HPDE6-E6E7 (cell line): Measurements from ENCODE around the gene GCSH.

ENCODE experiments used
- DNase-seq: peaks from one replicate; pipeline ENCODE4 v3.0.0; 2011; ENCODE audit warnings: missing footprints; ENCODE audit errors: extremely low spot score

GCSH gene

DNA sequence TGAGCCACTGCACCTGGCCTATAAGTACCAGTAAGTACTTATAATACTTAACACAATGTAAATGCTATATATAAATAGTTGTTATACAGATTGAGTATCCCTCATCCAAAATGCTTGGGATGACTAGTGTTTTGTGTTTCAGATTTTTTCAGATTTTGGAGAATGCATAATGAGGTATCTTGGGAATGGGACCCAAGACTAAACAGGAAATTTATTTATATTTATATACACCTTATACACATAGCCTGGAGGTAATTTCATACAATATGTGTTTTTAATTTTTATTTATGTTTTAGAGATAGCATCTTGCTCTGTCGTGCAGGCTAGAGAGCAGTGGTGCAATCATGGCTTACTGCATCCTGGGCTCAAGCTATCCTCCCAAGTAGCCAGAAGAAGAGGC, 9.8 kb upstream of the GCSH start:
- DNase-seq = no peak

DNA sequence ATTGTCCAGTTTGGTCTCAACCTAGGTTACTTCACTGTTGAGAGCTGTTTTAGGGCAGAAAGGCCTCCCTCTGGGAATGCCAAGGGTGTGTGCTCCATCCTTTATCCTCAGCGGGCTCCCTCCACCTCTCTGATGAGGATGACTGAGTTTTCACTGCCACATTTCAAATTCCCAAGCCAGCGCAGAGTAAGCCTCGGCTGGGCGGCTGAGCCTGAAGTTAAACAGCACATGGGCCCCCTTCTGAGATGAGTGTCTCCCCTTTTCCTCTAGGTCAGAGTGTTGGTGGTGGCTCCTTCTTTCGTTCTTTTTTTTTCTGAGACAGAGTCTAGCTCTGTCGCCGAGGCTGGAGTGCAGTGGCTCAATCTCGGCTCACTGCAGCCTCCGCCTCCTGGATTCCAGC, 5.5 kb upstream of the GCSH start:
- DNase-seq = no peak

DNA sequence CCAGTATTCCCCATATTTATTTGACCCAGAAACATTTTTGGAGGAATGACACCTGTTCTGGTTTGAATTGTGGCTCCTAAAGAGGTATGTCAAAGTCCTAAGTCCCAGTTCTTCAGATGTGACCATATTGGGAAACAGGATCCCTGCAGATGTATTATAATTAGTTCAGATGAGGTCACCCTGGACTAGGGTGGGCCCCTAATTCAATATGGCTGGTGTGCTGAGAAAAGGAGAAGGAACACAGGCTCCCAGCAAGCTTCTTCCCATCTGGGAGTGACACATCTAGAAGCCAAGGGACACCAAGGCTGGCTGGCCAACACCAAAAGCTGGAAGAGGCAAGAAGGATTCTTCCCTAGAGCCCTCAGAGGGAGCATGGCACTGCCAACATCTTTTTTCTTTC, 3.8 kb upstream of the GCSH start:
- DNase-seq = no peak

DNA sequence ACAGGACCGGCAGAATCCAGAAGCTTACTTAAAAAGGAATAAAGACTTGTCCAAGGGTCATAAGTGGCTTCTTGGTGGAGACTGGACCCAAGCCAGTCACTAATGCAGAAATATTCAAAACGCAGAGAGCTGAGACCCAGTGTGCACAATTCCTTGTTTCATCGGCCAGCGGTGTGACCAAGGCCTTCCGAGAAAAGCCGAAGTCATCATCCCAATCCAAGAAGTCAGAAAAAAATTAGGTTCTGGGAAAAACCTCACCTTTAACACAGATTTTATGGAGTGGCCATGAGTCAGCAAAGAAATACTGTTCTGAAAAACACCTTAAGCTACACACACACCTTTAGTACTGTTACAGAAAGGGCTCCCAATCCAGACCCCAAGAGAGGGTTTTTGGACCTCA, 1.0 kb upstream of the GCSH start:
- no peak for DNase-seq

DNA sequence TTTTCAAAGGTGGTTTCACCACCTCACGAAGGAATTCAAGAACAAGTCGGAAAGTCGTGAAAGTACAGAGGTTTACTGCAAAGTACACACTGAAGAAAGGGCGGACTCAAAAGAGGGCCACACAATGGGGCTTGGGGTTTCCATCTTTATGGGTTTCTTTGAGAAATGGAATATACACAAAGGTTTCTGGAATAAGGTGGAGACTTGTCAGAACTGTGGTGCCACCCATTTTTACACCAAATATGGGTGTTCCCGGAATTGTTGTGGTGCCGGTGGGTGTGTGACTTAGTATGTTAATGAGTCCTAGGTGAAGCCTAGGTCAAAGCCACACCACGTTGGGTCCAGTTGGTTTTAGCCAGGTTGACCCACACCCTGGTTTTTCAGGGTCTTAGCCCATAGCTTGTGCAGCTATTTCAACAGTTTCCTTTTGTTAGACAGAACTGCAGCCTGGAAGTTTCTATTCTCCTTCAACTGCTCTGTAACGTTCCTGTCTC, 567 bp upstream of the GCSH start:
- no peak for DNase-seq

DNA sequence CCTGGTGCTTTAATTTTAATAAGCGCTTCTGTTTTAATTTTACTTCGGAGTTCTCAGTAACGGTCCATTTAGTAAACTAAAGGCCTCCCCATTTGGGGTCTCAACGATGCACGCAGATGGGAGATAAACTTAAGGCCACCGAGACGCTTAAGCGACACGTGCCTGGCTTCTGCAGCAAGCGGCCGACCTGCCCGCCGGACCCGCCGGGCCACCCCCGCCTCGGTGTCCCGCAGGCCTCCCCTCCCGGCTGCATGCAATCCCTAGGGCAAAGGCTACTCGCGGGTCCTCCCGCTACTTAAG, 592 bp downstream of the GCSH start:
- no peak for DNase-seq

DNA sequence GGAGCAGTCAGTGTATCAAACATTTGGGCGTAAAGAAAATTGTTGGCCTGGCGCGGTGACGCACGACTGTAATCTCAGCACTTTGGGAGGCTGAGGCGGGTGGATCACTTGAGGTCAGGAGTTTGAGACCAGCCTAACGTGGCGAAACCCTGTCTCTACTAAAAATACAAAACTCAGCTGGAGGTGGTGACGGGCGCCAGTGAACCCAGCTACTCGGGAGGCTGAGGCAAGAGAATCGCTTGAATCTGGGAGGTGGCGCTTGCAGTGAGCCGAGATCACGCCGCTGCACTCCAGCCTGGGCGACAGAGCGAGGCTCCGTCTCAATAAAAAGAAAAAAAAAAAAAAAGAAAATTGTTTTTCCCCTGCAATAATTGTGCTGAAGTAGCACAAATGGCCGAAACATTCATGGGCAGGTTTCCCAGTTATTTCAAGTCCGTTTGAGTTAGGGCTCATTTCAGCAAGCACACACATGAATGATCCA, 1.4 kb downstream of the GCSH start:
- no peak for DNase-seq

DNA sequence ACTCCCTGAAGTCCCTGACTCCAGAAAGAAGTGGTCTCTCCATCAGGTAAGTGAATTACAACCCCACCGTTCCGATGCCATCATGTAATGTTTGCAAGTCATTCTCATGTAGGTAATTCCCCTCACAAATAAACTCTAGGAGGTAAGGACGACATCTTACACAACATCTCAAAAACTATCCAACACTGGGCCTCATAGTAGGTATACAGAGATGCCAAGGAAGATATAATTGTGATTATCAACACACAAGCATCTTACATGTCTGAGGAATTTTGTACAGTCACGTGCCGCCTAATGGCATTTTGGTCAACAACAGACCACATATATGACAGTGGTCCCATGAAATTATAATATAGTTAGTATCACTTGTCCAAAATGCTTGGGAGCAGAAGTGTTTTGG, 7.4 kb downstream of the GCSH start:
- no peak for DNase-seq

DNA sequence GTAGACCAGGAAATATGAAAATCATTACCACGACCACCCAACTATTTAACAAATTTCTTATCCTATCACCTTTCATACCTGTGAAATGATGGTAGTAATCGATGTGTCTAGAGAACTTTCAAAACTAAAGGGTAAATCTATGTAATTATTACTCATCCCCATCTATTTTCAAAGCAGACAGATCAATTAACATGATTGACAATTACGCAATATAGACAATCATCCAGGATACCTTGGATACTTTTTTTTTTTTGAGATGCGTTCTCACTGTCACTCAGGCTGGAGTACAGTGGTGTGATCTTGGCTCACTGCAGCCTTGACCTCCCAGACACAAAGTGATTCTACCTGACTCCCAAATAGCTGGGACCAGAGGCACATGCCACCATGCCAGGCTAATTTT, 15.2 kb downstream of the GCSH start:
- no peak for DNase-seq

DNA sequence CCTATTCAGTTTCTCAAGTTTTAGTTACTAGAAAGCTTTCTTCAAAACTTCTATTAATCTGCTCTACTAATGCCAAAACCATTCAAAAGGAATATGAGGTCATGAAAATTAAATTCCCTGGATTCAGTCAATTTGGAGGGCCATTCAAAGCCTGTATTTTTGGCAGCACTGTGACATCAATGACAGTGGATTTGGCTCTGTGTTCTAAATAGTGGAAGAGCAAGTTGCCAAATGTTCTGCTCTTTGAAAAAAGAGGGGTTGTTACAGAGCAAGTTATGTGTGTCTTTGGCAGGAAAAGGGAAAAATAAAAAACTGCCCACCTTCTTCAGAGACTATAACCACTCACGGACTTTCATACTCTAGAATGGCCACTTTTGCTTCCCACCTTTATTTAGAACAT, 16.0 kb downstream of the GCSH start:
- DNase-seq = no peak

DNA sequence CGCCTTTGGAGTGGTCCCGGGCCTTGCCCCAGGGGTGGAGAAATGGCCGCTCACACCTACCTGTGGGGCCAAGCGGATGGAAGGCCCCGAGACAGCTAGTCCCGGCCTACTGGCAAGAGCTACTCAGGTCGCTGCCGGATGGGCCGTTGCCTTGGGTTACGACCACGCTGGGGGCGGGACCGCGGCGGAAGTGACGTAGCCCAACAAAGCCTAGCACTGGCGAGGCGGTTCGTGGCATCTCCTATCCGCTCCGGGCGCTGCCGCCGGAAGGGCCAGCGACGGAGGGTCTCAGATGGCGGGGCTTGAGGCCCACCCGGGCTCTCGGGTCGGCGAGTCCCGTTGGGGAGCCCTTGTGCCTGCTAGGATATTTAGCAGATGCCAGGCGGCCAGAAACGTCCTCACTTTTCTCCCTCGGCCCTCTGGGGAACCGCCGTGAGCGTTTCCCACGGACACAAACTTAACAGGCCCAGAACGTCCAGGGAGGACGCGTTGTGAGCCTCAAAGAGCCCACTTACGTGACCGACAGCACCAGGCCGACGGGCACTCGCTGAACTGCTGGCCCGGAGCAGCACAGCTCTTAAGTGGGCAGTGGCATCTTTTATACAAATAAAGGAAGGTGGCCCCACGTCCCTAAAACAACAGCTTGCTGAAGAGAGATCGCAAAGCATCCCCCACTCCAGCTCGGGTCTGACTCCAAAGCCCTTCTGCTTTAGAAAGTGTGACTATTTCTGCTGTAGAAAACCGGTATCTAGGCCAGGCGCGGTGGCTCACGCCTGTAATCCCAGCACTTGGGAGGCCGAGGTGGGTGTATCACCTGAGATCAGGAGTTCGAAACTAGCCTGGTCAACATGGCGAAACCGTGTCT, 18.9 kb downstream of the GCSH start, which contains the start of gene C16orf46:
C16orf46 (minus strand) TSS at position 163 of the 865 bp plus-strand sequence. CDS start 13,283 bp downstream, outside the sequence.
- peak; percentile 99 for DNase-seq

DNA sequence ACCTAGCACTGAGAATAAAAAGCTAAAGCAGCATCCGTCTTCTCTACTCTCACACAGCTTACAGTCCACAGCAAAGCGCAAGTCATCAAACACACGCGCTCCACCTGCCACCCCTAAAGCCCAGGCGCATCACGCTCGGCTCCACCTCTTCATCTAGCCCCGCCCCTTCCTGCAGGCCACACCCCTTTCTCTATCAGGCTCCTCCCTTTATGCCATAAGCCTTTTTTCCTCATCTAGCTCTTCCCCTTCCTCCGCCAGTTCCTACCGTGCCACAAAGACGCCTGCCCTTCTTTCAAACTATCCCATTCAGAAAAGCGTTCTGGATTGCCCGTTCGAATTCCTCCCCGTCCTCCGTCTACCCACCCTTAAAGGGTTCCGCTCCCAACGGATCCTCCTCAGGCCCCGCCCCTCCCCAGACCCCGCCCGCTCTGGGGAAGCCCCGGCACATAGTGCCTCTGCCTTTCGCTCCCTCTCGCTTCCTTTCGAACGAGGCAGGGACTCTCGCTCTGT, 19.6 kb downstream of the GCSH start:
- DNase-seq = peak; percentile 82

DNA sequence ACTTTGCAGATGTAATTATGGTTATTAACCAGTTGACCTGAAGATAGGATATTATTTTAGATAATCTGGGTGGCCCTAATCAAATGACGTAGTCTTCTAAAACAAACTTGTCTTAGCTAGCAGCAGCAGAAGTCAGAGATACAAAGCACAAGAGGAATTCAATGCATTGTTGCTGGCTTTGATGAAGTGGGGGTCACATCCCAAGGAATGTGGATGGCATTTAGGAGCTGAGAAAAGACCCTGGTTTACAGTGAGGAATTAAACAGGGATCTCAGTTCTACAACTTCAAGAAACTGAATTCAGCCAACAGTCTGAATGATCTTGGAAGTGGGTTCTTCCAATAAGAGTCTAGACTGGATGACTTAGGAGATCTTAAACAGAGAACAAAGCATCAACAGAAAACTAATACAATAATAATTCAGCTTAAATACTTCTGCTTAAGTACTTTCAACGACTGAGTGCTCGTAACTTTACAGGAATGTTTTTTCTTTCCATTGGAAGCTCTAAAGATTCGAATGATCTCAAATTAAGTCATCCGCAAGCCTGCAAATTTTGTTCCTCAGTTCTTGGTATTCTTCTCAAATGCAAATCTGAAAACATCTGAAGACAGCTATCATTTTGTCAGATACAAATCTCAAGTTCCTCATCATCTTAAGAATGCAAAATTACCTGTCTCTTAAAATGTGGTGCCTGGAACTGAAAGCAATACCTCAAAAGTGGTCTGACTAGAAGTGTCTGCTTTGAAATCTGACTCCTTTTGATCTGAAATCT, 22.4 kb downstream of the GCSH start:
- DNase-seq = no peak

DNA sequence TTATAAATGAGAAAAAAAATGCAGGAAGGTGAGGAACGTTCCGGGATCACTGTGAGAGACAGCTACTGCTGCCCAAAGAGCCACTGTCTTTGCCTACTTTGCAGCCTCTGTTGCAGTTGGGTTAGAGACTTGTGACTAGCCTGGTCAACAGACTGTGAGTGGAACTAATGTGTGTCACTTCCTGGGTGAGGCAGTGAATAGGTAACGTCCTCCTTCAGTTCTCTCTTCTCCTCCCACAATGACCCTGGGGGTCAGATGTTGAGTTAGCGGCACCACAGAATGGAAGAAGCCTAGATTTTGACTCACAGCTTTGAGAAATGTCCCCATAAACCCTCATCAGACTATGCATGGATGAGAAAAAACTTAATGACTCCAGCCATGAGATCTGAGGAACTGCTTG, 24.4 kb downstream of the GCSH start:
- peak; percentile 68 for DNase-seq

DNA sequence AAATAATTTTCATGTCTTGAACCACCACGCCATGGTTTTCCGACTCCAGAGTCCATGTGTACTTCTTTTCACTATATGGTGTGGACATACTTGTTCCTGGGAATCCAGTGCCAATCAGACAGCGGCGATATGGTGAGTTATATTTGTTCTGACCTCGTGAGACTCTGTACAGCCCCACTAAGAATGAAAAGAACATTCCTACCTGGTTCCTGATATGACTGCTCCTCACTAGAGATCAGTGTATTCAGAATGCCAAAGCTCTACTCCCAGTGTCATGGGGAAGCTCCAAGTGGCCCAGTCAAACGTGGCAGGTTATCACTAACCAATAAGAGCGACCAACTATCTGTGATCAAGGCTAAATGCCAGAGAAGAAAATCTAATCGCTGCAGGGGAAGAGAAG, 25.2 kb downstream of the GCSH start:
- DNase-seq = no peak

DNA sequence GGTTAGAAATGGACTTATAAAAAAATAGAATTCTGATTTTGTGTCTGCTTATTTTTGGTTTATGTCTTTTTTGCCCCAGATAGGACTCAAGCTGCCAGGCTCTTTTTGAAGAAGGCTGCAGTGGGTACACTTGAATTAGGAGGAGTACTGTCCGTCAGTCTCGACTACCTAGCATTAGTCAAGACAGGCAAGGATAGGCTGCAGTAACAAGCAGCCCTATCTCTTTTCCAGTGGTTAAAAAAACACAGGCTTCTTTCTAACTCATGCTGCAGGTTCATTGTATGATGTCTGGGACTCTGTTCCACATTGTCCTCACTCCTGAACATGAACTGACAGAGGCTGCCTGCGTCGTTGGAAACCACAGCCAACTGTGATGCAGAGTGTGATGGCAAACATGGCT, 27.1 kb downstream of the GCSH start:
- no peak for DNase-seq

DNA sequence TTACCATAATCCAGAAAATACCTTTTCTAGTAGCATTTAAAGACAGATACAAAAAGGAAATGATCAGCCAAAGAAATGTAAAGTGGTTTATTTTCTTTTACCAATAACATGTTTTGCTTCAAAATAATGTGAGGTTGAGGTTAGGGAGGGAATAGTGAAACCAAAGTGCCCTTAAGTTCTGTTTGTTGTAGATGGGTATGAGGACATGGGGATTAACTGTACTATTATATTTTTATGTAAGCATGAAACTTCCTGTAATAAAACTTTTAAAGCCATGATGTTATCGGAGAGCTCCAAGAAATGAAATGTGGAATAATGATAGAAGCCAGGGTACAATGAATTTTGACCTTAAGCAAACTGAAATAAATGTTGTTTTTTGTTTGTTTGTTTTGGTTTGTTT, 29.0 kb downstream of the GCSH start:
- no peak for DNase-seq

DNA sequence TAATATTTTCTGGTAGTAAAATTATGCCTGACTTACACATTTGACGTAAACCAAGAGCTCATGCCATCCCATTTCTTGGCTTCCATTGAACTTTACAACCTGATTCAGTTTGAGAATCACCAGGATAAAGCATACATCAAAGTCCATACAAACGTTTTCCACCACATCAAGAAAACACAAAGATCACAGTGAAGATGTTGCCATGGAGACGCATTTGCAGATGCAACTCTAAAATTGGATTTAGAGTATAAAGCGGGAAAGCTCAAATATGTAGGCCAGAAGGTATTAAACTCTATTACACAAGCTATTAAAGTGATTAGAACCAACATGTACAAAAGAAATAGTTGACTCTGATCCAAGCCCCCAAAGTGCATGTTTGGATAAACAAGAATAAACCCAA, 29.5 kb downstream of the GCSH start:
- no peak for DNase-seq

DNA sequence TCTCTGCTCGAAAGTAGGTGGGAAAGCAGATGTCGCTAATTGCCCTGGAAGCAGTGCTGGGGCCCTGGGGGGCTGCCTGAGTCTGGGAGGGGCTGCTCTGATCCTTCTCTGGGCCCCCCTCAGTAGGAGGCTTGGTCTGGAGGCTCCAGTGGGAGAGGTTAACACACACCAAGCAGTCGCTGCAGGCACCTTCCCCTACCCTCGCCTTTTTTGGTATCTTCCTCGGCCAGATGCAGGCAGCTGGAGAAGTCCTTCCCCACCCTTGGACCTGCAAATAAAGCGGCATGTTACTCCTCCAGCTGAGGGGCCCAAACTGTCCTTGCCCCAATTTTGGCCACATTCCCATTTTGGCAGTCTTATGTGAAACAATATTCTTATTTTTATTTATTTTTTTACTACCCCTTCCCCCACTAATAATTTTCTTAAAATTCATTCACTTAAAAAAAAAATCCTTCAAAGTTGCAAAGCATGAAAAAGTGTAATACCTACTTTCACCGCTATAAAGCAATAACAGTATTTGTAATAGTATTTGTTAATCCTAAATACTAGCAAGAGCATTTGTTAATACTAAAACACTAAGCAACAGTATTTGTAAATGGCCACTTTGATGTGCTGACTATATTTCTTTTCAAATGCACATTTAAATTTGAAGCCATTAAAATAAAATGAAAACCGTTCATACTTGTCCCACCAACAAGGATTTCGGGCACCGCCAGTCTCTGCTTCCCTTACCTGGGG, 34.2 kb downstream of the GCSH start:
- no peak for DNase-seq

DNA sequence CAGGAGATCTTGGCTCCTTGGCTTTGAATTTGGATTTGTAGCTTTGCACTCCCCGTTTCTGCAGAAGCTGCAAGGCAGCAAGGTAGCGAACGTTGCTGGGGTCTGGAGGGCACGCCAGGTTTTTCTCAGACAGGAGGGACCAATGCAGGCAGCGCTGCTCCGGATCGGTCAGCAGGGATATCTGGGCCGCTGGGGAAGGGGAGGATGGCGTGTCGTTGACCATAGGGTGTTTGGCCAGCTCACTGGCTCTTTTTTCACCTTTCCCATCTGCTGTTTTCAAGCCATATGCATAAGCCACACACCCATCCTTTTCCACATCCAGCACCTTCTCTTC, 34.9 kb downstream of the GCSH start:
- DNase-seq = no peak

DNA sequence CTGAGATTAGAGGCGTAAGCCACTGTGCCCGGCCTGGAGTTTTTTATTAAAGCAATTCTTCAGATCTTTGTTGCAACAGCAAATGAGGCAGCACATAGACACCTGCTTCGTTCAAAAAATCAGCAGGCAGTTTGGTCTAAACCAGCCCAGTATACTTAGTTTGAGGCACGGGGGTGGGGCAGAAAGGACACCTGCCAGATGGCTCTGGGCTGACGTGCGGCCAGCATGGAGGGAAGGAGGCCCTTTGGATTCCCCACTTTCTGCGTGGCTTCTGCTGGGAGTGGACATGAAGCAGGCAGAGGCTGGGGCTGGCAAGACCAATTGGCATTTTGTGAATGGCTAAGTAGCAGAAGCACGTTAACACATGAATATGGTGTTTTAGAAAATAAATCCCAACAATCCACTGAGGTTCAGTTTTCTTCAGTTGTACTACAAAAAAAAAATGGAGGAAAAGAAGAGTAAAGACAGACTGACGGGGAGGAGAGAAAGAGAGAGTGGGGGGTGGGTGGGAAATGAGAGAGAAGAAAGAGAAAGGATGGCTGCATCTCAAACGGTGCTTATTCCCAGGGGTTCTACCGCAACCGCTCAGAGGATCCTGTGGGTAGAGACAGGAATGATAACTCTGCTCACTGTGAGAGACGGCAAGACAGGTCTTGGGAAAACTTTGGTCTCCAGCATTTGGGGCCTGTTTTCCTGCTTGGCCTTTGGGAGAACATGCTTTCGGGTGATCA, 35.5 kb downstream of the GCSH start:
- DNase-seq = no peak

DNA sequence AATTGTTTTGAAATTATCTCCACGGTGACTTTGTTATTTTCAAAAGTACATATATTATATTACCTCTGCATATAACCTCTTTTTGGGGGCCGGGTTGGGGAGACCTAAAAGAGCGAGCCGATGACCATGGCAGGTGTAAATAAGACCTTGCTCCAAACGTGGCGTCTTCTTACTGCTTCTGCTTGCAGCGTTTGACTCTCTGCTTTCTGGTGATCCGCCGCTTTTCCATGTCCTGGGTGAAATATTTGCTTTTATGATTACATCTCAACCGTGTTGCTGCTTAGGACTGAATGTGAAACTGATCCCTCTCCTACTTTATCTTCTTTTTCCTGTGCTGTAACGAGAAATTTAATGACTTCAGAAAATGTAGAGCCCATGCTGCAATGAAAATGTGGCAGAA, 42.4 kb downstream of the GCSH start:
- DNase-seq = no peak
